Endothelial cell of umbilical vein (primary cell): ENCODE measurements around the gene CD83. TPM values are rescaled to one million over a fixed set of nuclear protein-coding genes. Genes with fewer than 3 reads are reported as not detected.

Experiments
- BruUV-seq: library from RNA; stranded (reverse); fragments of 400-500 nt; replicated peaks from 2 replicates; lab custom pipeline; 2021; lab: Mats Ljungman, UMichigan
- CTCF ChIA-PET: fragments of 300-600, 350-600 bp; sonication (Branson Sonifier 250); formaldehyde crosslinking; loops from one replicate; lab custom pipeline; 2021; ENCODE audit warnings: antibody characterized with exemption, inconsistent platforms; lab: Charles Lee
- POLR2A ChIA-PET: fragments of 300-600, 350-600 bp; sonication (Branson Sonifier 250); formaldehyde crosslinking; loops from one replicate; lab custom pipeline; 2021; ENCODE audit warnings: antibody characterized with exemption, inconsistent platforms; lab: Charles Lee
- DNase-seq: peaks from one replicate; pipeline ENCODE4 v3.0.0-alpha.2; 2011; ENCODE audit warnings: low read depth, low spot score
- FAIRE-seq: peaks from 2 replicates; lab custom pipeline; 2011; peaks lifted over from hg19 to GRCh38; lab: Jason Lieb, UNC
- H2AFZ ChIP-seq: 2 replicates; pipeline ENCODE4 v1.6.0; 2012; ENCODE audit warnings: low read depth, low read length, control low read depth, inconsistent platforms
- H3K27ac ChIP-seq: 2 replicates; pipeline ENCODE4 v1.5.1; 2011; ENCODE audit warnings: low read depth, mild to moderate bottlenecking, control low read depth, low read length, moderate library complexity; ENCODE audit not compliant: insufficient read depth
- H3K27me3 ChIP-seq, 2 experiments: 2 replicates each; pipeline versions ENCODE4 v1.6.0 to v1.6.1; 2011; ENCODE audit warnings: low read length in 2 of 2, mixed read lengths in 1 of 2; ENCODE audit not compliant: control insufficient read depth in 2 of 2, insufficient read depth in 2 of 2
- H3K36me3 ChIP-seq, 2 experiments: 2 replicates in 1 of 2; 3 replicates in 1 of 2; pipeline ENCODE4 v1.5.1; 2011; ENCODE audit warnings: low read length in 2 of 2, mild to moderate bottlenecking in 1 of 2, moderate library complexity in 1 of 2; ENCODE audit not compliant: control insufficient read depth in 2 of 2, insufficient read depth in 2 of 2; ENCODE audit errors: extremely low read depth in 1 of 2
- H3K4me1 ChIP-seq: 3 replicates; pipeline ENCODE4 v1.5.1; 2011; ENCODE audit warnings: mild to moderate bottlenecking, low read length; ENCODE audit not compliant: control insufficient read depth, insufficient read depth; ENCODE audit errors: extremely low read depth
- H3K4me2 ChIP-seq: 2 replicates; pipeline ENCODE4 v1.6.1; 2011; ENCODE audit warnings: low read length, control low read depth, mixed read lengths; ENCODE audit not compliant: insufficient read depth
- H3K4me3 ChIP-seq, 3 experiments: fragments of 200-600 bp in 1 of 3; sonication (generic), shearing (Covaris generic) in 1 of 3; replicated peaks in 1 of 3; 2 replicates each; pipeline ENCODE4 v1.5.1; 2011 to 2016; ENCODE audit warnings: control low read depth in 3 of 3, low read length in 3 of 3, mild to moderate bottlenecking in 2 of 3, inconsistent platforms in 1 of 3, low read depth in 1 of 3, moderate library complexity in 1 of 3; ENCODE audit not compliant: insufficient read depth in 1 of 3
- H3K79me2 ChIP-seq: 2 replicates; pipeline ENCODE4 v1.6.0; 2012; ENCODE audit warnings: low read length, inconsistent platforms; ENCODE audit not compliant: control insufficient read depth, insufficient read depth
- H3K9ac ChIP-seq: replicated peaks from 2 replicates; pipeline ENCODE3; 2011; ENCODE audit warnings: low read length, control low read depth; ENCODE audit not compliant: insufficient read depth; ENCODE audit errors: extremely low read depth
- H3K9me1 ChIP-seq: replicated peaks from 3 replicates; pipeline ENCODE4 v1.6.0; 2011; ENCODE audit warnings: mild to moderate bottlenecking, low read length; ENCODE audit not compliant: control insufficient read depth, insufficient read depth; ENCODE audit errors: extremely low read depth
- H3K9me3 ChIP-seq: replicated peaks from 2 replicates; pipeline ENCODE4 v1.5.1; 2012; ENCODE audit warnings: low read length, inconsistent platforms; ENCODE audit not compliant: control insufficient read depth, insufficient read depth
- H4K20me1 ChIP-seq: replicated peaks from 2 replicates; pipeline ENCODE3; 2011; ENCODE audit warnings: mild to moderate bottlenecking, low read length; ENCODE audit not compliant: control insufficient read depth, insufficient read depth; ENCODE audit errors: extremely low read depth
- EZH2 ChIP-seq: IDR thresholded peaks from 2 replicates; pipeline ENCODE4 v1.6.1; 2012; ENCODE audit warnings: borderline replicate concordance, low read depth, mild to moderate bottlenecking, moderate library complexity, low read length, inconsistent platforms; ENCODE audit not compliant: severe bottlenecking
- FOS ChIP-seq: IDR thresholded peaks from 2 replicates; pipeline ENCODE4 v1.6.1; 2011; ENCODE audit warnings: mild to moderate bottlenecking, low read length, moderate library complexity, borderline replicate concordance; ENCODE audit not compliant: insufficient read depth
- GATA2 ChIP-seq: IDR thresholded peaks from 2 replicates; pipeline ENCODE4 v1.7.0; 2011; ENCODE audit warnings: low read depth, mild to moderate bottlenecking, moderate library complexity, mixed read lengths, low read length; ENCODE audit not compliant: insufficient read length, insufficient read depth
- JUN ChIP-seq: IDR thresholded peaks from 2 replicates; pipeline ENCODE4 v1.6.1; 2011; ENCODE audit warnings: borderline replicate concordance, low read depth; ENCODE audit not compliant: insufficient read length, insufficient read depth
- MYC ChIP-seq: IDR thresholded peaks from one replicate; pipeline ENCODE4 v1.6.1; 2011; ENCODE audit warnings: mild to moderate bottlenecking, low read depth, low read length
- POLR2A ChIP-seq: IDR thresholded peaks from 2 replicates; pipeline ENCODE4 v1.6.1; 2012; ENCODE audit warnings: low read depth, mild to moderate bottlenecking, control low read depth, low read length
- POLR2AphosphoS5 ChIP-seq: IDR thresholded peaks from 2 replicates; pipeline ENCODE4 v1.6.1; 2012; ENCODE audit warnings: low read depth, mild to moderate bottlenecking, control low read depth, low read length, moderate library complexity; ENCODE audit not compliant: insufficient read depth
- dilution Hi-C: fragments of 300-500 bp; cut with MboI; formaldehyde crosslinking; loops from one replicate; pipeline ENCODE4 v1.15.0; 2019; ENCODE audit warnings: low sequenced_read_pairs; ENCODE audit not compliant: extremely low pct_ligation_motif_present
- intact Hi-C: fragments of 100-400 bp; cut with micrococcal nuclease; formaldehyde crosslinking; loops from one replicate; pipeline ENCODE4 v1.10.0; 2022
- polyA plus RNA-seq, 4 experiments: library from polyadenylated mRNA; depleted of rRNA in 3 of 4; stranded (reverse) in 3 of 4; unstranded in 1 of 4; fragments of >200 nt; gene quantifications; 2 replicates each; pipeline versions ENCODE4 v1.2.1 to v1.2.3, GENCODE V29; 2011 to 2012; ENCODE audit warnings: missing spikeins in 1 of 4
- total RNA-seq: library from RNA; stranded (reverse); gene quantifications from 2 replicates; pipeline ENCODE4 v1.2.3, GENCODE V29; 2021
- TF ChIP-seq, protein P1 (sequence below): IDR thresholded peaks from 2 replicates; pipeline ENCODE4 v1.6.1; 2011; ENCODE audit not compliant: insufficient read depth, insufficient read length
- TF ChIP-seq, protein P2 (sequence below), 2 donors: IDR thresholded peaks; 1 replicate in 1 of 2; 2 replicates in 1 of 2; pipeline ENCODE4 v1.5.1; 2011; ENCODE audit warnings: low read length in 2 of 2, mild to moderate bottlenecking in 2 of 2, moderate library complexity in 2 of 2, control low read depth in 1 of 2, inconsistent platforms in 1 of 2, low read depth in 1 of 2; ENCODE audit not compliant: insufficient read depth in 1 of 2; ENCODE audit errors: extremely low read depth in 1 of 2

Gene CD83
- total and polyA plus RNA-seq, 2 donors (not counting 3 experiments of a cell fraction or from before 2014, with no cell fraction given), result 0.40 to 0.46 TPM

DNA sequence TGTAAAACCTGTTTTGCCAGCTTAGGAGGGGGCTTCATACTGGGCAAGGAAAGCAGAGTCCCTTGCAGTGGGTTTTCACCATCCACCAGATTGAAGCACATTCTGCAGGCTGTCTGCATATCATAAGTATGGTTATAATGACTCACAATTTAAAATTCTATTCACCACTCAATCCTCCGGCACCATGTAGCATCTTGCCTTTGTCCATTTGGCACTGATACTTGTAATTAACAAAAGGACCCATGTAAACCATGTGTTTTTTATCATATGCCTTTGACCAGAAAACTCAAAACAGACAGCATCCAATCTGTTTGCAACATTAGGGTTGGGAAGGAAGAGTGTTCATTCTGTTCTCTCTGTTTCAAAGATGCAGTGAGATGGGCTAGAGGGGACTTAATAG, 3.0 kb downstream of the CD83 start:
- Histone ChIP-seq H3K4me3 (no peak overlapping the region), H3K9me3 (no peaks in the 10 kb centered on the region), H4K20me1 (no peaks in the 10 kb centered on the region), H3K36me3 (no peaks in the 10 kb centered on the region), H2AFZ (no peak overlapping the region), H3K27me3 (peaks cover 0 to 3% of the 10 kb centered on the region in 2 experiments), H3K9ac (no peak overlapping the region), H3K27ac (no peak overlapping the region), H3K4me2 (no peak overlapping the region), H3K9me1 (no peaks in the 10 kb centered on the region), H3K79me2 (no peaks in the 10 kb centered on the region), H3K4me1 (peaks cover 5% of the 10 kb centered on the region)
- no peak for TF ChIP-seq GATA2
- no peak for TF ChIP-seq MYC
- TF ChIP-seq, protein P1, sequence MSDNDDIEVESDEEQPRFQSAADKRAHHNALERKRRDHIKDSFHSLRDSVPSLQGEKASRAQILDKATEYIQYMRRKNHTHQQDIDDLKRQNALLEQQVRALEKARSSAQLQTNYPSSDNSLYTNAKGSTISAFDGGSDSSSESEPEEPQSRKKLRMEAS, result no peak
- TF ChIP-seq, protein P2, sequence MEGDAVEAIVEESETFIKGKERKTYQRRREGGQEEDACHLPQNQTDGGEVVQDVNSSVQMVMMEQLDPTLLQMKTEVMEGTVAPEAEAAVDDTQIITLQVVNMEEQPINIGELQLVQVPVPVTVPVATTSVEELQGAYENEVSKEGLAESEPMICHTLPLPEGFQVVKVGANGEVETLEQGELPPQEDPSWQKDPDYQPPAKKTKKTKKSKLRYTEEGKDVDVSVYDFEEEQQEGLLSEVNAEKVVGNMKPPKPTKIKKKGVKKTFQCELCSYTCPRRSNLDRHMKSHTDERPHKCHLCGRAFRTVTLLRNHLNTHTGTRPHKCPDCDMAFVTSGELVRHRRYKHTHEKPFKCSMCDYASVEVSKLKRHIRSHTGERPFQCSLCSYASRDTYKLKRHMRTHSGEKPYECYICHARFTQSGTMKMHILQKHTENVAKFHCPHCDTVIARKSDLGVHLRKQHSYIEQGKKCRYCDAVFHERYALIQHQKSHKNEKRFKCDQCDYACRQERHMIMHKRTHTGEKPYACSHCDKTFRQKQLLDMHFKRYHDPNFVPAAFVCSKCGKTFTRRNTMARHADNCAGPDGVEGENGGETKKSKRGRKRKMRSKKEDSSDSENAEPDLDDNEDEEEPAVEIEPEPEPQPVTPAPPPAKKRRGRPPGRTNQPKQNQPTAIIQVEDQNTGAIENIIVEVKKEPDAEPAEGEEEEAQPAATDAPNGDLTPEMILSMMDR (IDR thresholded peaks at IDR 0.05; ENCODE audit: extremely low read depth in 1 of 2, insufficient read depth in 1 of 2, low read depth in 1 of 2, low read length in 2 of 2), result no peak
- TF ChIP-seq JUN, result no peak
- TF ChIP-seq POLR2AphosphoS5, result no peak
- no peak for TF ChIP-seq POLR2A
- no peak for TF ChIP-seq EZH2
- no peak for TF ChIP-seq FOS
- CTCF ChIA-PET, result no interaction called here
- dilution Hi-C loops (no loop called here), intact Hi-C loops (no loop called here)
- no TSS peak for BruUV-seq
- FAIRE-seq (no peak), DNase-seq (no peak)
- POLR2A ChIA-PET, result no interaction called here
